HEK293T (cell line): ENCODE data around the gene RASSF10.

ENCODE experiments used
- BHLHE40 ChIP-seq: fragments of 450-650 bp; IDR thresholded peaks from 2 replicates; pipeline ENCODE4 v1.6.1; 2016; ENCODE audit warnings: mild to moderate bottlenecking, moderate library complexity, borderline replicate concordance
- CTBP1 ChIP-seq: fragments of 450-650 bp; IDR thresholded peaks from 2 replicates; pipeline ENCODE4 v1.6.1; 2016; ENCODE audit warnings: borderline replicate concordance
- ELF4 ChIP-seq: fragments of 450-650 bp; IDR thresholded peaks from 2 replicates; pipeline ENCODE4 v1.6.1; 2017; ENCODE audit warnings: antibody characterized with exemption
- FOXA1 ChIP-seq: fragments of 450-650 bp; IDR thresholded peaks from 2 replicates; pipeline ENCODE4 v1.6.1; 2016; ENCODE audit warnings: mild to moderate bottlenecking
- FOXK2 ChIP-seq: fragments of 450-650 bp; IDR thresholded peaks from 2 replicates; pipeline ENCODE4 v1.6.1; 2016; ENCODE audit warnings: mild to moderate bottlenecking
- FOXM1 ChIP-seq: fragments of 450-650 bp; IDR thresholded peaks from 2 replicates; pipeline ENCODE4 v1.6.1; 2017; ENCODE audit warnings: mild to moderate bottlenecking, borderline replicate concordance
- HDGF ChIP-seq: fragments of 450-650 bp; IDR thresholded peaks from 2 replicates; pipeline ENCODE4 v1.6.1; 2017; ENCODE audit warnings: antibody characterized with exemption, borderline replicate concordance
- NFRKB ChIP-seq: fragments of 450-650 bp; IDR thresholded peaks from 2 replicates; pipeline ENCODE4 v1.6.1; 2016; ENCODE audit warnings: mild to moderate bottlenecking, moderate library complexity
- SP1 ChIP-seq: fragments of 450-650 bp; IDR thresholded peaks from 2 replicates; pipeline ENCODE4 v1.6.1; 2017
- SUZ12 ChIP-seq: fragments of 450-650 bp; IDR thresholded peaks from 2 replicates; pipeline ENCODE4 v1.6.1; 2016; ENCODE audit warnings: mild to moderate bottlenecking
- TARDBP ChIP-seq: fragments of 450-650 bp; IDR thresholded peaks from 2 replicates; pipeline ENCODE4 v1.6.1; 2016
- ZNF384 ChIP-seq: fragments of 450-650 bp; IDR thresholded peaks from 2 replicates; pipeline ENCODE4 v1.6.1; 2016

DNA sequence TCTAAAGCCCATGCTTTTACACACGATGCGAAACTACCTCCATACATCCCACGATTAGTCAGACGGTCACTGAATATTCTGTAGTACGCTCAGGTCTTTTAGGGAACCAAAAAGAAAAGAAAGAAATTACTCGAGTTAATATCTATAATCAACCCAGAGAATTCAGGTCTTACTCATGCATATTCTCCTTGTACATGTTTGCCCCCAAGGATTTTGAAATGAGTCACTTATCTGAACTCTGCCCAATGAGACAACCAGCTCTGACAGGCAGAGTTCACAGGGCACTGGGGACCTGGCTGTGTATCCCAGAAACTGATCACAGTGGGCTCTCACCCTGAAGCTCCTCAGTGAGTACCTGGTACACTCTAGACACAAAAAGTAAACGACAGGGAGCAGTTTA, 29.2 kb downstream of the RASSF10 start:
- TF ChIP-seq ELF4 (no peak), SUZ12 (no peak), ZNF384 (no peak), TARDBP (no peak), FOXM1 (no peak), SP1 (no peak), FOXA1 (no peak), NFRKB (no peak), BHLHE40 (no peak), FOXK2 (no peak), CTBP1 (no peak), HDGF (no peak)
